ENCODE measurements around the gene RADIL. TPM values are rescaled to one million over a fixed set of nuclear protein-coding genes. Genes with fewer than 3 reads are reported as not detected.

The RADIL gene
- total and polyA plus RNA-seq, 9 of the 15 experiments (the other 6 are each of a cell fraction or from before 2014, with no cell fraction given), result 0.06 to 8.1 (median 1.9) TPM; not detected in 1

GRCh38 chr7:4883372-4884144 is at the start of gene RADIL (continued):
- TF ChIP-seq ATF3 (IDR thresholded peaks at IDR 0.05) (no peak), ATF3 (CRISPR knock-in tag; conservative IDR thresholded peaks at IDR 0.05) (no peak), TAF7 (tag; IDR thresholded peaks at IDR 0.05) (no peak), NFE2 (IDR thresholded peaks at IDR 0.05; ENCODE audit: low read depth) (no peak), FOXA3 (CRISPR knock-in tag; conservative IDR thresholded peaks at IDR 0.05 in 1 of 2, IDR thresholded peaks at IDR 0.05 in 1 of 2) (no peak), CHD7 (IDR thresholded peaks at IDR 0.05; ENCODE audit: low read depth, low read length) (no peak), ZKSCAN1 (IDR thresholded peaks at IDR 0.05; ENCODE audit: low read depth, low read length) (no peak), ZNF778 (CRISPR knock-in tag; IDR thresholded peaks at IDR 0.05) (no peak), PURB (CRISPR knock-in tag; IDR thresholded peaks at IDR 0.05; ENCODE audit: low read depth) (no peak), ELF1 (tag; IDR thresholded peaks at IDR 0.05) (no peak), SAFB (IDR thresholded peaks at IDR 0.05; ENCODE audit: borderline replicate concordance, low read depth, low read length) (peak; percentile 54; the same call in 1 of the 2 replicates)
- TF ChIP-seq, protein P1, sequence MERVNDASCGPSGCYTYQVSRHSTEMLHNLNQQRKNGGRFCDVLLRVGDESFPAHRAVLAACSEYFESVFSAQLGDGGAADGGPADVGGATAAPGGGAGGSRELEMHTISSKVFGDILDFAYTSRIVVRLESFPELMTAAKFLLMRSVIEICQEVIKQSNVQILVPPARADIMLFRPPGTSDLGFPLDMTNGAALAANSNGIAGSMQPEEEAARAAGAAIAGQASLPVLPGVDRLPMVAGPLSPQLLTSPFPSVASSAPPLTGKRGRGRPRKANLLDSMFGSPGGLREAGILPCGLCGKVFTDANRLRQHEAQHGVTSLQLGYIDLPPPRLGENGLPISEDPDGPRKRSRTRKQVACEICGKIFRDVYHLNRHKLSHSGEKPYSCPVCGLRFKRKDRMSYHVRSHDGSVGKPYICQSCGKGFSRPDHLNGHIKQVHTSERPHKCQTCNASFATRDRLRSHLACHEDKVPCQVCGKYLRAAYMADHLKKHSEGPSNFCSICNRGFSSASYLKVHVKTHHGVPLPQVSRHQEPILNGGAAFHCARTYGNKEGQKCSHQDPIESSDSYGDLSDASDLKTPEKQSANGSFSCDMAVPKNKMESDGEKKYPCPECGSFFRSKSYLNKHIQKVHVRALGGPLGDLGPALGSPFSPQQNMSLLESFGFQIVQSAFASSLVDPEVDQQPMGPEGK (CRISPR knock-in tag; IDR thresholded peaks at IDR 0.05; ENCODE audit: borderline replicate concordance), result no peak
